ENCODE data around the gene GNL1.

- TF ChIP-seq POLR2A (IDR thresholded peaks at IDR 0.05): peak; percentile 6
- peak in 1 of 3 donors; percentile 50 for TF ChIP-seq POLR2AphosphoS5 (IDR thresholded peaks at IDR 0.05)
Observed at GRCh38 chr6:30597315-30598144, 41.2 kb upstream of the GNL1 start.
